ENCODE data around the gene TNXB. TPM values are rescaled to one million over a fixed set of nuclear protein-coding genes. Genes with fewer than 3 reads are reported as not detected.

TNXB gene
- total and polyA plus RNA-seq, 11 donors, result 17.8 to 234 (median 51.8) TPM

DNA sequence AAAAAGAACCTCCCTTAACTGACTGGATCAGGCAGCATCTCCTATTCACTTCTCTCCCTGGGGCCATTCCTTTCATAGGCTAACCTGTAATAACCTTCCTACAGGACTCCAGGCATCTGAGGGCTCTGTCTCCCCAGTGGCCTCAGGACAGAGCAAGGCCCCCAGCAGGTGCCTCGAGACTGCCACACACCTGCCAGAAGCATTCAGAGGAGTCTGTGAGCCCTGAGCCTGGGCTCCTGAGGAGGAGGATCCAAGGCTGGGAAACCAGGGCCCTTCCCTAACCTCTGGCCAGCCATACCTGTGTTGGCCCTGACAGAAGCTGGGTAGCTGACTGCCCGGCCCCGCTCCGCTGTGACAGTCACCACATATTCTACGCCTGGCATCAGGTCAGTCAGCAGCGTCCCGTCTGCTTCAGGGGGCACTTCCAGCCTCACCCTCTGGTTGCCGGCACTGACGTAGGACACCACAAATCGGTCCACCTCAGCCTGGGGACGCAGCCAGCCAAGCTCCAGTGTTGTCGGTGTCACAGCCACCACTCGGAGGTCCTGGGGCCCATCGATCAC lies 20.6 kb downstream of the TNXB start:
- DNase-seq (peak in 1 of 5 donors; percentile 30), ATAC-seq (no peak)
- peaks cover 0 to 80% (median 14%) of the 10 kb centered on the region in 9 donors for H3K36me3 ChIP-seq
- no peak overlapping the region for H3K4me3 ChIP-seq
- peak overlapping the region in 11 of 12 donors; percentile 42 to 86 (median 79) for H3K27ac ChIP-seq
- H3K27me3 ChIP-seq, result peaks cover 0 to 17% (median 0%) of the 10 kb centered on the region in 9 donors
- intact Hi-C loops (cut with DNase I), result loop anchor here in 3 of 10 donors (2.0 to 10.0 kb wide), 4 partner anchors 34 to 66 kb away; partner anchors contain the start of genes PPT2 (in 3 of the 3) and PRRT1 (in 2 of the 3)
- WGBS, 4 donors, result 89 to 92% (median 90%) methylated on average over 7 to 14 of the region's 14 CpGs
- TF ChIP-seq, protein P1, sequence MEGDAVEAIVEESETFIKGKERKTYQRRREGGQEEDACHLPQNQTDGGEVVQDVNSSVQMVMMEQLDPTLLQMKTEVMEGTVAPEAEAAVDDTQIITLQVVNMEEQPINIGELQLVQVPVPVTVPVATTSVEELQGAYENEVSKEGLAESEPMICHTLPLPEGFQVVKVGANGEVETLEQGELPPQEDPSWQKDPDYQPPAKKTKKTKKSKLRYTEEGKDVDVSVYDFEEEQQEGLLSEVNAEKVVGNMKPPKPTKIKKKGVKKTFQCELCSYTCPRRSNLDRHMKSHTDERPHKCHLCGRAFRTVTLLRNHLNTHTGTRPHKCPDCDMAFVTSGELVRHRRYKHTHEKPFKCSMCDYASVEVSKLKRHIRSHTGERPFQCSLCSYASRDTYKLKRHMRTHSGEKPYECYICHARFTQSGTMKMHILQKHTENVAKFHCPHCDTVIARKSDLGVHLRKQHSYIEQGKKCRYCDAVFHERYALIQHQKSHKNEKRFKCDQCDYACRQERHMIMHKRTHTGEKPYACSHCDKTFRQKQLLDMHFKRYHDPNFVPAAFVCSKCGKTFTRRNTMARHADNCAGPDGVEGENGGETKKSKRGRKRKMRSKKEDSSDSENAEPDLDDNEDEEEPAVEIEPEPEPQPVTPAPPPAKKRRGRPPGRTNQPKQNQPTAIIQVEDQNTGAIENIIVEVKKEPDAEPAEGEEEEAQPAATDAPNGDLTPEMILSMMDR (IDR thresholded peaks at IDR 0.05), result no peak
- no peak for TF ChIP-seq POLR2A (IDR thresholded peaks at IDR 0.05)
- no peaks in the 10 kb centered on the region for H3K9me3 ChIP-seq
- peaks cover 2 to 48% (median 28%) of the 10 kb centered on the region in 12 donors for H3K4me1 ChIP-seq

DNA sequence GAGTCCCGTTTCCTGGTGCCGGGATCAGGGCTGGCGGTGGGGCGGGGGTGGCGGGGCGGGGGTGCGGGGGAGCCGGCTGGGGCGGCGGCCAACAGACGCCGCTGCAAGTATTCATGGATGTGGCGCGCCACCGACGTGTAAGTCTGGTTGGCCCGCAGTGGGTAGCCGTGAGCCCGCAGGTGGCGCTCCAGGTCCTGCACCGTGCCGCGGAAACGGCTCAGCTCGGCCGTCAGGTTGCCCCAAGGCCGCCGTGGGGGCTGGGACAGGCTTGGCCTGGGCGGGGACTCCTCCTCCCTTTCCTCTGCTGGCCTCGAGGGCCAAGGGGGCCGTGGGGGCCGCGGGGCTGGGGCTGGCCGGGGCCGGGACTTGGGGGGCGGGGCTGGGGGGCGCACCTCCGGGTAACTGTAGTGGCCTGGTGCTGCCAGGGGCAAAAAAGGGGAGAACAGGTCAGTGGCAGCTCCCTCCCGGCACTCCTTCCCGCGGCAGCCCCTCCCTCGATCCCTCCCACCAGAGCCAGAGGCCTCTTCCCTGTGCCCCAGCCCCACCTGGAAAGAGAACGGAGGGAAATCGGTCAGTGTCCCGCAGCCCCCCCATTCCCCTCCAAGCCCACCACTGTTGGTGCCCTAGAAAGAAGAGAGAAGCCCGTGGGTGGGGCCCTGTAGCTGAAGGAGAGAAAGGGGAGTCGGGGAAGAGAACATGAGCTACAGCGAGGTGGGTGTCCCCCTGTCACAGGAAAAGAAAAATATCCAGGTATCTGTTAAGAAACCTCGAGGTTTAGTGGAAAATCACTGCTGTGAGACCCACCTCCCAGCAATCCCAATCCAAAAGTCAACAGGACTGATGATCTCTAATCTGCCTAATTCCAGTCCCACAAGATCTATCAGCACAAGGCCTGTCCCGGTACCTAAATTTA lies 21.3 kb downstream of the TNXB start:
- peak; percentile 75 to 88 (median 84) for ATAC-seq
- peak; percentile 87 to 89 (median 89) for DNase-seq
- Histone ChIP-seq H3K27me3 (peaks cover 0 to 17% (median 0%) of the 10 kb centered on the region in 9 donors), H3K36me3 (peaks cover 0 to 81% (median 17%) of the 10 kb centered on the region in 9 donors), H3K4me3 (peak overlapping the region in 7 of 12 donors; percentile 10 to 43 (median 31)), H3K9me3 (no peaks in the 10 kb centered on the region), H3K4me1 (peaks cover 2 to 48% (median 23%) of the 10 kb centered on the region in 12 donors), H3K27ac (peak overlapping the region; percentile 42 to 86 (median 79))
- WGBS, 4 donors, result 9 to 33% (median 17%) methylated on average over 15 to 50 of the region's 50 CpGs
- TF ChIP-seq, protein P1 (IDR thresholded peaks at IDR 0.05), result peak; percentile 41 to 78 (median 62)
- TF ChIP-seq POLR2A (IDR thresholded peaks at IDR 0.05), result no peak
- intact Hi-C loops (cut with DNase I), result loop anchor here in 3 of 10 donors (2.0 to 10.0 kb wide), 4 partner anchors 34 to 67 kb away; partner anchors contain the start of genes PPT2 (in 3 of the 3) and PRRT1 (in 2 of the 3)

DNA sequence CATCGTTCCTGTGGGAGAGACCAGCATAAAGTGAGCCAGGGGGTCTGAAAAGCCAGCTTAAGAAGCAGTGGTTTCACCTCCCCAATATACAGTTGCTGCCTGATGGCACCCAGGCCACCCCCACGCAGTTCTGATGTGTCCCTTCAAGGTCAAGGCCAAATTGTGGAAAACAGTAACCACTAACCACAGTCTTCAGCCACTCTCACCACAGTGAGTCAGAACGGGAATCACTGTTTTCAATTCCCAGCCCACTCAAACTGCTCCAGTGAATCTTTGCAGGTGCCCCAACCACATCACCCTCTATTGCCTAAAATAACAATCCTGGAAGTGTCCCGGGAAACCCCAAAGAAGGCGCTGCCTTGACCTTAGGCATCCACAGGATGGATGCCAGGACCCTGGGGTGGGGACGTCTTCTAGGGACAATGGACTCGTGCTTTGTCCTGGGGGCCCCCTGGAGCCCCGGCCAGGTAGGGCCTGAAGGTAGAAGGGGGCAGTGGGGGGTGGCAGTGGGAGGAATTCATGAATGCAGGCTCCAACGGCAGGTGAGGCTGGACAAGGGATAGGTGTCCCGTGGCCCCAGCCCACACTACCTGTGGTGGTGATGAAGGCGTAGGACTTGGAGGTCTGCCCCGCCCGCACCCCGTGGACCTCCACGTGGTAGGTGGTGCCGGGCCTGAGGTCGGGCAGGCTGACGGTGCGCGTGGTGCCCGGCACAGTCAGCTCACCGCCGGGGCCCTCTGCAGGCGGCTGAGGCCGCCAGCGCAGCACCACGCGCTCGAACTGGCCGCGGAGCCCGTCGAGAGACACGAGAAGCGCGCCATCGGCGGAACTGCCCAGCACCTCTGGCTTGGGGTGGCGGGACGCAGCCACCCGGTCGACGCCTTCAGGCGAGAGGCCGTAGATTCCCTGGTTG lies 22.2 kb downstream of the TNXB start:
- H3K27me3 ChIP-seq, result peaks cover 0 to 17% (median 0%) of the 10 kb centered on the region in 9 donors
- TF ChIP-seq POLR2A (IDR thresholded peaks at IDR 0.05), result no peak
- TF ChIP-seq, protein P1 (IDR thresholded peaks at IDR 0.05), result no peak
- intact Hi-C loops (cut with DNase I), result loop anchor here in 3 of 10 donors (5.0 to 10.0 kb wide), 3 partner anchors 35 to 68 kb away; partner anchors contain the start of genes PPT2 (in 2 of the 3) and PRRT1 (in 2 of the 3)
- H3K27ac ChIP-seq, result peak overlapping the region in 11 of 12 donors; percentile 37 to 83 (median 79)
- DNase-seq, result peak in 2 of 5 donors; percentile 42 to 71
- H3K4me1 ChIP-seq, result peaks cover 0 to 48% (median 16%) of the 10 kb centered on the region in 12 donors
- WGBS, 4 donors, result 26 to 65% (median 30%) methylated on average over 10 to 45 of the region's 45 CpGs
- H3K4me3 ChIP-seq, result peak overlapping the region in 8 of 12 donors; percentile 10 to 43 (median 33)
- ATAC-seq, result peak in 2 of 4 donors; percentile 27 to 38
- peaks cover 0 to 81% (median 21%) of the 10 kb centered on the region in 9 donors for H3K36me3 ChIP-seq
- no peaks in the 10 kb centered on the region for H3K9me3 ChIP-seq
